Activated CD8-positive, alpha-beta memory T cell treated with anti-CD3 and anti-CD28 coated beads, Interleukin-2, amount 50 U/mL, for 1 hour (primary cell): ENCODE results near the gene ZNF317.
"Not testable (repeated sequence)": the region's sequence is repeated elsewhere in the genome, so short reads cannot be mapped to it uniquely, and the experiment has no call there.

ENCODE experiments used
- DNase-seq: peaks from one replicate; pipeline ENCODE4 v3.0.0-alpha.2; 2020; ENCODE audit errors: extremely low read depth

The ZNF317 gene

GRCh38 chr19:9171393-9171991 is 31.3 kb downstream of the ZNF317 start:
- DNase-seq = no peak

- DNase-seq = no peak
Measured at GRCh38 chr19:9175326-9175725, 35.1 kb downstream of the ZNF317 start.

- DNase-seq = no peak
Measured at GRCh38 chr19:9178901-9179300, 38.7 kb downstream of the ZNF317 start, which contains the start of gene OR7D2. TSS of gene OR7D2 (plus strand) at chr19:9178979. CDS start at chr19:9185782, 6,803 bp downstream.

- DNase-seq = no peak
Measured at GRCh38 chr19:9183000-9183399, 42.8 kb downstream of the ZNF317 start.

- DNase-seq = no peak
Measured at GRCh38 chr19:9187191-9187590, 47.0 kb downstream of the ZNF317 start.

GRCh38 chr19:9189535-9189934 is 49.3 kb downstream of the ZNF317 start:
- no peak for DNase-seq

DNA sequence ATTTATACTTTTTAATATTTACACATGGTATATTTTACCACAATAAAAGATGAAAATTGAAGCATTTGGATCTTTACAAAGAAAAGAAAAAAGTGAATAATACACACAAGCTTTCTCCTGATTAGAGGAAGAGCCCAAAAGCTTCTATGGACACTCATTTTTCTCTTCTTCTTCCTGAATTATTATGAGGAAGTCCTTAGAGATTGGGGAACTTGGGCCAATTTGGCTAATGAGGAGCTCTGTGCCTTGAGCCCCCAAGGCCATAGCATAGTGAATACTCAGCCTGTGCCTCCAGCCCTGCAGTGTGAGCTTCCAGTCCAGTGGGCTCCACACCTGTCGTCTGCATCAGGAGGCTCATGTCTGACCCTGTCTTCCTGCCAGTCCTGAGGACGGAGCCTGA is 57.8 kb downstream of the ZNF317 start:
- DNase-seq = not testable (repeated sequence)

GRCh38 chr19:9205501-9206113 is 65.4 kb downstream of the ZNF317 start:
- DNase-seq = peak; percentile 20
